HG02798 (cell line): Measurements from ENCODE around the gene IL1RN.

Experiments
- ATAC-seq: cut with Tn5 transposase; IDR thresholded peaks from one replicate; pipeline ENCODE4 v1.9.1; 2021; ENCODE audit warnings: mild to moderate bottlenecking; ENCODE audit not compliant: unreplicated experiment, poor library complexity

Gene IL1RN

GRCh38 chr2:113171334-113172075 is 44.1 kb downstream of the IL1RN start:
- ATAC-seq: no peak

- ATAC-seq: no peak
These were observed 45.5 kb downstream of the IL1RN start for GRCh38 chr2:113172721-113173541.

DNA sequence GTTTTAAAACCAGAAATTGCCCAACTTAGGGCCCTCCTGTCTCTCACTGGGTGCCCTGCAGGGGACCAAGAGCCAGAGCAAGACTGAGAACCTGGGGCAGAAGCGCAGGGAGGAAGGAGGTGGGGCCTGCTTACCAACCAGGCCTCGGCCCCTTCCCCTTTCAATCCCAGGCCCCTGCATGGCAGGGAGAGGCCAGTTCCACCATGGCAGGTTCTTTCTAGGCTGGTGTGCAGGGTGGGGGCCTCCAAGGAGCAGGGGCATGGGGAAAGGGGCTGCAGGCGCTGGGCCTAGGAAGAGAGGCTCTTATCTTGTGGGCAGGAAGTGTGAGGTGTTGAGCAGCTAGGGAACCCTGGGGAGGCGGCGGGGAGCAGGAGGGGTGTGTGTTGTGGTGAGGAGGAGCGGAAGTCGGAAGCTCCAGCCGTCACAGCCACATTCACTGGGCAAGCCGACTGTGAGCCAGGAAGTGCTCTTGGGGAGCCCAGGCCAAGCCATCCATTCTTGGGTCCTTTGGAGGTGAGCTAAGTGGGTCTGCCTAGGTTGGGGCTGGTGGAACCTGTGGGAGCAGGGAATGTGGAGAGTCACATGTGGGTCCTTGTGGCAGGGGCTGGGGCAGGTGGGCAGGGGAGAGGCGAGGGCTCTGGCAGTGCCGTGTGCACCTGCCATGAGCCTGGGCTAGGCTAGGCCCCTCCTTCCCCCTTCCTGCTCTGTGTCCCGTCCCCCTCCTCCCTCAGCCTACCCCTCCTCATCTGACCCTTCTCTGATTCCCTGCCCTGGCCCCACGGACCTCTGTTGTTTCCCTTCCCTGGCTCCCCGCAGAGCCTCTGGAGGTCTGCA is 46.4 kb downstream of the IL1RN start, which contains the start of gene PSD4:
Gene PSD4 (plus strand): TSS at position 430 of the 834 bp plus-strand sequence. CDS start 8,486 bp downstream, outside the sequence.
- ATAC-seq: peak; percentile 85

GRCh38 chr2:113174376-113174750 is 47.0 kb downstream of the IL1RN start:
- ATAC-seq: no peak

DNA sequence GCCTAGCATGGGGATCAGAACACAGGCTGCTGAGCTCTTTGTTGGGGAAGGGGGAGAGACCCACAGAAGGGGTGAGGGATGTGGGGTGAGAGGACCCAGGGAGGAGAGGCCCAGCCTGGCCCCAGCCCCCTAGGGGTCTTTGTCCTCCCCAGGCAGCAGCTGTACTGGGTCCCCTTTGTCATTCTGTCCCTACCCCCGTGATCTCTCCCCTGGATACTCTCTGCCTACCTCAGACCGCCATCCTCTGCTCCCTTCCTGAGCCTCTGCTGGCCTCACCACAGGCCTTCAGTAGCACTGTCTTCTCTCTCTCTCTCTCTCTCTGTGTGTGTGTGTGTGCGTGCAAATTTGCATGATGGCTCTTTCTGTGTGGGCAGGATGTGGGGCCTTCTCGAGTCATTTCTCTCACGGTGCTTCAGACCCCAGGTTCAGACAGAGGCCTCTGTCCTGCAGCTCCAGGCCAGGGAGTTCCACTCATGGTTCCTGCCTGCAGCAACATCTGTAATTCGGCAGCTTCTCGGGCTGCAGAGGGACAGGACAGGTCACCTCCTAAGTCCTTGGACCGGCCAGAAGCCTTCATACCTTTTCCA is 47.7 kb downstream of the IL1RN start:
- ATAC-seq: peak; percentile 70

- ATAC-seq: no peak
These were observed 48.6 kb downstream of the IL1RN start for GRCh38 chr2:113175736-113176695.

GRCh38 chr2:113176696-113177355 is 49.4 kb downstream of the IL1RN start:
- ATAC-seq: no peak

DNA sequence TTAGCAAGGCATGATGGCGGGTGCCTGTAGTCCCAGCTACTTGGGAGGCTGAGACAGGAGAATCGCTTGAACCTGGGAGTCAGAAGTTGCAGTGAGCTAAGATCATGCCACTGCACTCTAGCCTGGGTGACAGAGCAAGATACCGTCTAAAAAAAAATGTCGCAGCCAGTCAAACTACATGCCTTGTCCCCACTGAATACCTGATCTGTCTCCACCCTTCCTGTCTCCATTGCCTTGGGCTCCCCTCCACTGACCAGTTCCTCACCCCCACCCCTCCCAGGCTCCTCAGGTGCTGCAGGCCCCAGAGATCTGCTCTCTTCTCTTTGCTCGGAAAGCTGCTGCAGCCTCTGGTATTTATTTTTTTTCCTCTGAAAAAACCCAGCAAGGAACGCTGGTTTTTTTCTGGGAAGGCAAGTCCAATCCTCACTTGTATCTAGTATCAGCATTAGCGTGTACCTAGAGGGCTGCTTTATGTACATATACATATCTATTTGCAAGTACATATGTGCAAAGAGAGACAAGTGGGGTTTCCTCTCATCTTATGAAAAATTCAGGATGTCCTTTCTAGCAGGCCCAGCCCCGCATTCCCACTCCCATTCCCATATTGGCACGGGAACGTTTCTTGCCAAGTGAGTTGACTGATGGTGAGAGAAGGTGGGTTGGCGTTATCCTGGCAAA is 50.8 kb downstream of the IL1RN start:
- ATAC-seq: no peak

DNA sequence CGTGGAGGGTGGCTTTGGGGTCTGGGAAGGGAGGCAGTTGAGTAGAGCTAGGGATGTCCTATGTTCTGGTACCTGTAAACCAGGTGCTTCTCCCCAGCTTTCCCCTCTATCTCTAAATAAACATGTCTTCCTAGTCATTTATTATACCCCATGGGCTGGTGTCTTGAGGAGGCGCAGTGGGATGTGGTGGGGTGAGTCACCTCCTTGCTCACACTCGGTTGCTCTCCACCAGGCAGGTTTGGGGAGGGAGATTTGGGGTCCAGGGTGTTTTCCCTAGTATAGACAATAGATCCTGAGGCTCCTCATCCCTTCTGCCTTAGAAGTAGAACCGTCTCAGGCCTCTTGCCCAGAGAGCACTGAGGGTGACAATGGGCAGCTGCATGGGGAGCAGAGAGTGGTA is 51.5 kb downstream of the IL1RN start:
- no peak for ATAC-seq

GRCh38 chr2:113179446-113180045 is 52.1 kb downstream of the IL1RN start:
- no peak for ATAC-seq

DNA sequence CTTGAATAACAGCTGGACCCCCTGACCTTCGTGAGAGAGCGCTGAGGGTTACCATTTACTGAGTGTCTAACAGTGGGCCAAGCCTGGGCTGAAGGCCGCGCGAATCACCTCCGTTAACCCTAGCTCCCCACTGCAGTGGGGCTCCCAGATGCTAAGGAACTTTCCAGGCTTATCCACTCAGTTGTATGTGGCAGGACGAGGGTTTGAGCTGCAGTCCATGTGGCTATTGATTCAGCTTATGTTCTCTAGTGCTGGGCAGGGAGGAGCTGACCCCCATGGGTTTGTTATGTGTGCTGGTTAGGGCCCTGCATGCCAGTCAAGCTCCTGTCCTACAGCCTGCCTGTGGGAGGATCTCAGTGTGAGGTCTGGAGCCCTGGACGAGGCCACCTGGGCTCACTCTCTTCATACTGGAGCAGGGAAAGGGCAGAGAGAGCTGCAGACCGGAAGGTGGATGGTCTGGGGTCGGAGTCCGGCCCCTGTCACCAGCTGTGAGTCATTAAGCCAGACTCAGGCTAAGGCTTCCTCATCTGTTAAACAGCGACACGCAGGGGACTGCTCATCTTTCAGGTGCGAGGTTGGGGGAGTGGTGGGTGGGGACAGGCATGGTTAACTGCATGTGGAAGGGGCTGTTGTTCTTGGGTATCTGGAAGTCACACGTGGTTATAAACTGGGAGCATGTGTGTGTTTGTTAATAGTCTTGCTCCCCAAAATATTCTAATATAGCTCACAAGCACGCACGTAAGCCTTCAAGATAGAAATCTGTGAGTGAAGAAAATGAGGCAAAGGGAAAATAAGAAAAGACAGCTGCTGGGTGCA is 52.9 kb downstream of the IL1RN start:
- ATAC-seq: no peak

- no peak for ATAC-seq
These were observed 54.1 kb downstream of the IL1RN start for GRCh38 chr2:113181258-113182051.

GRCh38 chr2:113182471-113183260 is 55.3 kb downstream of the IL1RN start:
- ATAC-seq: no peak

DNA sequence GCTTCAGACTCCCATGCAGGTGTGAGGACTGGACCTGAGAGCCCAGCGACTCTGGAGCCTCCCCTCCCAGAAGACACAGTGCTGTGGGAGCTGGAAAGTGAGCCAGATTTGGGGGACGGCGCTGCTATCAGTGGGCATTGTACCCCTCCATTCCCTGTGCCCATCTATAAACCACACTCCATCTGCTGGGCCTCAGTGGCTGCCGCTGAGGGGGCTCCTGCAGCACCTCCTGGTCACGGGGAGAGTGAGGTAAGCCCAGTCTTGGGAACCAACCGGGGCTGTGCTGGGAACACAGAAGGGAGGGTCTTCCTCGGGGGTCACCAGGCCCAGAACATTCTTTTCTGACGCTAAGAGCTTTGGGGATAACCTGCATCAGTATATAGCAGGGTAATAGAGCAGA is 55.9 kb downstream of the IL1RN start:
- ATAC-seq: no peak
